ENCODE results near the gene ORM2.

ORM2 gene

GRCh38 chr9:114345493-114346065 lies 15.9 kb downstream of the ORM2 start:
- Histone ChIP-seq H3K27ac (ENCODE audit: insufficient read depth in 1 of 2, low read depth in 1 of 2, low read length in 2 of 2, poor library complexity in 1 of 2, severe bottlenecking in 2 of 2) (no peak overlapping the region), H3K36me3 (ENCODE audit: control insufficient read depth in 4 of 4, insufficient read depth in 4 of 4, low read length in 3 of 4) (peaks cover 29 to 98% (median 87%) of the 10 kb centered on the region in 4 experiments), H3K27me3 (replicated peaks in 2 of 5; ENCODE audit: control insufficient read depth in 4 of 5, insufficient read depth in 5 of 5, low read length in 4 of 5) (no peaks in the 10 kb centered on the region), H3K4me1 (ENCODE audit: control extremely low read depth in 1 of 4, control insufficient read depth in 4 of 4, insufficient read depth in 4 of 4, low read length in 3 of 4) (peaks cover 0 to 22% (median 14%) of the 10 kb centered on the region in 4 experiments), H3K4me3 (ENCODE audit: control insufficient read depth in 1 of 7, extremely low read depth in 1 of 7, insufficient read depth in 4 of 7, low read depth in 2 of 7, low read length in 6 of 7) (no peak overlapping the region), H3K9me3 (ENCODE audit: control extremely low read depth in 1 of 5, control insufficient read depth in 4 of 5, insufficient read depth in 2 of 5, low read depth in 1 of 5, low read length in 4 of 5) (no peaks in the 10 kb centered on the region)
- 95% methylated on average over 3 of the region's 7 CpGs for WGBS (ENCODE audit: insufficient coverage)
- ChIA-PET POLR2A (interaction anchor here (0.6 kb wide), 1 partner anchor 886 kb away, joined by 6 read pairs; no protein-coding TSS in a partner anchor), CTCF (interaction anchor here (0.6 kb wide), 1 partner anchor 774 kb away, joined by 3 read pairs; no protein-coding TSS in a partner anchor)
- no peak for DNase-seq

- DNase-seq: no peak
- H3K4me1 ChIP-seq (ENCODE audit: control extremely low read depth in 1 of 4, control insufficient read depth in 4 of 4, insufficient read depth in 4 of 4, low read length in 3 of 4): peaks cover 0 to 20% (median 14%) of the 10 kb centered on the region in 4 experiments
- H3K36me3 ChIP-seq (ENCODE audit: control insufficient read depth in 4 of 4, insufficient read depth in 4 of 4, low read length in 3 of 4): peaks cover 30 to 98% (median 86%) of the 10 kb centered on the region in 4 experiments
- no peaks in the 10 kb centered on the region for H3K27me3 ChIP-seq (replicated peaks in 2 of 5; ENCODE audit: control insufficient read depth in 4 of 5, insufficient read depth in 5 of 5, low read length in 4 of 5)
- H3K9me3 ChIP-seq (ENCODE audit: control extremely low read depth in 1 of 5, control insufficient read depth in 4 of 5, insufficient read depth in 2 of 5, low read depth in 1 of 5, low read length in 4 of 5): no peaks in the 10 kb centered on the region
- ChIA-PET CTCF (interaction anchor here (0.6 kb wide), 1 partner anchor 775 kb away, joined by 3 read pairs; no protein-coding TSS in a partner anchor), POLR2A (interaction anchor here (0.6 kb wide), 1 partner anchor 887 kb away, joined by 6 read pairs; no protein-coding TSS in a partner anchor)
- no peak overlapping the region for H3K4me3 ChIP-seq (ENCODE audit: control insufficient read depth in 1 of 7, extremely low read depth in 1 of 7, insufficient read depth in 4 of 7, low read depth in 2 of 7, low read length in 6 of 7)
- WGBS (ENCODE audit: insufficient coverage): 98% methylated on average over 10 of the region's 11 CpGs
- no peak overlapping the region for H3K27ac ChIP-seq (ENCODE audit: insufficient read depth in 1 of 2, low read depth in 1 of 2, low read length in 2 of 2, poor library complexity in 1 of 2, severe bottlenecking in 2 of 2)
Observed at GRCh38 chr9:114346146-114346545, 16.5 kb downstream of the ORM2 start.

GRCh38 chr9:114347675-114348074 lies 18.0 kb downstream of the ORM2 start:
- peaks cover 27 to 96% (median 80%) of the 10 kb centered on the region in 4 experiments for H3K36me3 ChIP-seq (ENCODE audit: control insufficient read depth in 4 of 4, insufficient read depth in 4 of 4, low read length in 3 of 4)
- H3K27me3 ChIP-seq (replicated peaks in 2 of 5; ENCODE audit: control insufficient read depth in 4 of 5, insufficient read depth in 5 of 5, low read length in 4 of 5): no peaks in the 10 kb centered on the region
- POLR2A ChIA-PET: no interaction called here
- no peak for DNase-seq
- peaks cover 0 to 20% (median 14%) of the 10 kb centered on the region in 4 experiments for H3K4me1 ChIP-seq (ENCODE audit: control extremely low read depth in 1 of 4, control insufficient read depth in 4 of 4, insufficient read depth in 4 of 4, low read length in 3 of 4)
- no peak overlapping the region for H3K4me3 ChIP-seq (ENCODE audit: control insufficient read depth in 1 of 7, extremely low read depth in 1 of 7, insufficient read depth in 4 of 7, low read depth in 2 of 7, low read length in 6 of 7)
- H3K27ac ChIP-seq (ENCODE audit: insufficient read depth in 1 of 2, low read depth in 1 of 2, low read length in 2 of 2, poor library complexity in 1 of 2, severe bottlenecking in 2 of 2): no peak overlapping the region
- 95% methylated on average over 15 of the region's 15 CpGs for WGBS (ENCODE audit: insufficient coverage)
- CTCF ChIA-PET: interaction anchor here (1.2 to 1.5 kb wide), 2 partner anchors 18 to 41 kb away, joined by 3 read pairs; partner anchors contain the start of gene AKNA
- H3K9me3 ChIP-seq (ENCODE audit: control extremely low read depth in 1 of 5, control insufficient read depth in 4 of 5, insufficient read depth in 2 of 5, low read depth in 1 of 5, low read length in 4 of 5): no peaks in the 10 kb centered on the region

- H3K9me3 ChIP-seq (ENCODE audit: control extremely low read depth in 1 of 5, control insufficient read depth in 4 of 5, insufficient read depth in 2 of 5, low read depth in 1 of 5, low read length in 4 of 5): no peaks in the 10 kb centered on the region
- POLR2A ChIA-PET: no interaction called here
- H3K27ac ChIP-seq (ENCODE audit: insufficient read depth in 1 of 2, low read depth in 1 of 2, low read length in 2 of 2, poor library complexity in 1 of 2, severe bottlenecking in 2 of 2): peak overlapping the region in 1 of 2 experiments; percentile 27
- H3K36me3 ChIP-seq (ENCODE audit: control insufficient read depth in 4 of 4, insufficient read depth in 4 of 4, low read length in 3 of 4): peaks cover 21 to 95% (median 75%) of the 10 kb centered on the region in 4 experiments
- H3K4me1 ChIP-seq (ENCODE audit: control extremely low read depth in 1 of 4, control insufficient read depth in 4 of 4, insufficient read depth in 4 of 4, low read length in 3 of 4): peaks cover 0 to 20% (median 14%) of the 10 kb centered on the region in 4 experiments
- no peak overlapping the region for H3K4me3 ChIP-seq (ENCODE audit: control insufficient read depth in 1 of 7, extremely low read depth in 1 of 7, insufficient read depth in 4 of 7, low read depth in 2 of 7, low read length in 6 of 7)
- WGBS (ENCODE audit: insufficient coverage): 89% methylated on average over 9 of the region's 12 CpGs
- H3K27me3 ChIP-seq (replicated peaks in 2 of 5; ENCODE audit: control insufficient read depth in 4 of 5, insufficient read depth in 5 of 5, low read length in 4 of 5): no peaks in the 10 kb centered on the region
- CTCF ChIA-PET: interaction anchor here (1.0 to 1.5 kb wide), 3 partner anchors 17 to 58 kb away, joined by 3 read pairs; partner anchors contain the start of gene AKNA
- DNase-seq: no peak
Observed at GRCh38 chr9:114348261-114348905, 18.7 kb downstream of the ORM2 start.

GRCh38 chr9:114348906-114349482 lies 19.3 kb downstream of the ORM2 start:
- peak; percentile 73 to 91 (median 90) for DNase-seq
- no peaks in the 10 kb centered on the region for H3K27me3 ChIP-seq (replicated peaks in 2 of 5; ENCODE audit: control insufficient read depth in 4 of 5, insufficient read depth in 5 of 5, low read length in 4 of 5)
- POLR2A ChIA-PET: interaction anchor here (0.8 kb wide), 1 partner anchor 120 kb away, joined by 3 read pairs; no protein-coding TSS in a partner anchor
- H3K4me3 ChIP-seq (ENCODE audit: control insufficient read depth in 1 of 7, extremely low read depth in 1 of 7, insufficient read depth in 4 of 7, low read depth in 2 of 7, low read length in 6 of 7): no peak overlapping the region
- 42% methylated on average over 9 of the region's 9 CpGs for WGBS (ENCODE audit: insufficient coverage)
- H3K9me3 ChIP-seq (ENCODE audit: control extremely low read depth in 1 of 5, control insufficient read depth in 4 of 5, insufficient read depth in 2 of 5, low read depth in 1 of 5, low read length in 4 of 5): no peaks in the 10 kb centered on the region
- peaks cover 17 to 93% (median 71%) of the 10 kb centered on the region in 4 experiments for H3K36me3 ChIP-seq (ENCODE audit: control insufficient read depth in 4 of 4, insufficient read depth in 4 of 4, low read length in 3 of 4)
- H3K27ac ChIP-seq (ENCODE audit: insufficient read depth in 1 of 2, low read depth in 1 of 2, low read length in 2 of 2, poor library complexity in 1 of 2, severe bottlenecking in 2 of 2): peak overlapping the region in 1 of 2 experiments; percentile 27
- H3K4me1 ChIP-seq (ENCODE audit: control extremely low read depth in 1 of 4, control insufficient read depth in 4 of 4, insufficient read depth in 4 of 4, low read length in 3 of 4): peaks cover 0 to 20% (median 14%) of the 10 kb centered on the region in 4 experiments
- CTCF ChIA-PET: interaction anchor here (1.0 to 1.2 kb wide), 2 partner anchors 16 to 57 kb away, joined by 3 read pairs; no protein-coding TSS in a partner anchor

GRCh38 chr9:114349713-114350480 lies 20.2 kb downstream of the ORM2 start:
- CTCF ChIA-PET: interaction anchor here (1.2 kb wide), 1 partner anchor 14 kb away, joined by 3 read pairs; no protein-coding TSS in a partner anchor
- no peaks in the 10 kb centered on the region for H3K9me3 ChIP-seq (ENCODE audit: control extremely low read depth in 1 of 5, control insufficient read depth in 4 of 5, insufficient read depth in 2 of 5, low read depth in 1 of 5, low read length in 4 of 5)
- peaks cover 15 to 87% (median 66%) of the 10 kb centered on the region in 4 experiments for H3K36me3 ChIP-seq (ENCODE audit: control insufficient read depth in 4 of 4, insufficient read depth in 4 of 4, low read length in 3 of 4)
- POLR2A ChIA-PET: interaction anchor here (0.8 kb wide), 1 partner anchor 119 kb away, joined by 3 read pairs; no protein-coding TSS in a partner anchor
- H3K4me3 ChIP-seq (ENCODE audit: control insufficient read depth in 1 of 7, extremely low read depth in 1 of 7, insufficient read depth in 4 of 7, low read depth in 2 of 7, low read length in 6 of 7): no peak overlapping the region
- no peaks in the 10 kb centered on the region for H3K27me3 ChIP-seq (replicated peaks in 2 of 5; ENCODE audit: control insufficient read depth in 4 of 5, insufficient read depth in 5 of 5, low read length in 4 of 5)
- no peak for DNase-seq
- H3K27ac ChIP-seq (ENCODE audit: insufficient read depth in 1 of 2, low read depth in 1 of 2, low read length in 2 of 2, poor library complexity in 1 of 2, severe bottlenecking in 2 of 2): no peak overlapping the region
- H3K4me1 ChIP-seq (ENCODE audit: control extremely low read depth in 1 of 4, control insufficient read depth in 4 of 4, insufficient read depth in 4 of 4, low read length in 3 of 4): peaks cover 0 to 20% (median 14%) of the 10 kb centered on the region in 4 experiments
- 96% methylated on average over 10 of the region's 10 CpGs for WGBS (ENCODE audit: insufficient coverage)

All from common myeloid progenitor, CD34-positive (primary cell).